ENCODE measurements around the gene CCDC70. TPM values are rescaled to one million over a fixed set of nuclear protein-coding genes. Genes with fewer than 3 reads are reported as not detected.

The CCDC70 gene
- total and polyA plus RNA-seq, 4 donors = not detected

DNA sequence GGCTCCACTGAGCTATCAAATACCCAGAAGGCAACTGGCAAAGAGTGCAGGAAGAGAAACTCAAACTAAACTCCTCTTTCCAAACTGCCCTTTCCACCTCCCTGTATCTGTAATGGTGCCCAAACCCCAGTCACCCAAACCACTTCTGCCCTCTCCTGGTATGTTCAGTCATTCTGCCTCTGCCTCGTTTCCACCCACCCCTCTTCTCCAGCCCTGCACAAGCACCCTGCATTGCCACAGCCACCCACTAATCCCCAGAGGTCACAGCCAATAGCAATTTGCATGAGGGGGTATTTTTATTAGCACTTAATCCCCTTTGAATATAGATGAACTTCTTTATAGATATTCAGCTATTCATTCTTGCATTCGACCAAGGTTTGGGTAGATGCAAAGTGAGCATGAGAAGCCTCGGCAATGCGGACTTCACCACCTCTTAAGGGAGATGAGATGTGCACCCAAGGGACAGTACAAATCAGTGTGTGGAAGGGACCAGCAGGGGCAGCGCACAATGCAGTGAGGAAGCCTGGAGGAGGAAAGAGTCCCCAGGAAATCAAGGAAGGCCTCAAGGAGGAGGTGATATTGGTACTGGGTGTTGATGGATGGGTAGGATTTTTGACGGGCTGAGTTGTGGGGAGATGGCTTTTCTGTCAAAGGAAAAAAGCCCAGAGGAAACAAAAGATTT is 29.2 kb upstream of the CCDC70 start:
- Histone ChIP-seq H3K27me3 (ENCODE audit: control insufficient read depth in 3 of 3, insufficient read depth in 3 of 3, low read length in 2 of 3) (no peaks in the 10 kb centered on the region), H3K9ac (ENCODE audit: insufficient read depth in 1 of 2, low read length in 2 of 2) (no peak overlapping the region), H3K27ac (ENCODE audit: low read depth in 1 of 2, low read length in 1 of 2) (no peak overlapping the region), H3K36me3 (ENCODE audit: control insufficient read depth in 4 of 4, insufficient read depth in 4 of 4, low read length in 4 of 4) (no peaks in the 10 kb centered on the region), H3K9me3 (ENCODE audit: control insufficient read depth in 4 of 4, insufficient read depth in 3 of 4, low read length in 3 of 4) (no peaks in the 10 kb centered on the region), H3K4me1 (ENCODE audit: control insufficient read depth in 5 of 5, insufficient read depth in 5 of 5, low read length in 5 of 5) (peaks cover 0 to 1% (median 0%) of the 10 kb centered on the region in 5 donors), H3K4me3 (no peak overlapping the region)
- ATAC-seq (ENCODE audit: insufficient read depth, low FRiP score) (peak; percentile 23), DNase-seq (peak in 1 of 3 donors; percentile 30)
- 73 to 75% methylated on average over 6 of the region's 6 CpGs for WGBS, 2 donors
- TF ChIP-seq, protein P1, sequence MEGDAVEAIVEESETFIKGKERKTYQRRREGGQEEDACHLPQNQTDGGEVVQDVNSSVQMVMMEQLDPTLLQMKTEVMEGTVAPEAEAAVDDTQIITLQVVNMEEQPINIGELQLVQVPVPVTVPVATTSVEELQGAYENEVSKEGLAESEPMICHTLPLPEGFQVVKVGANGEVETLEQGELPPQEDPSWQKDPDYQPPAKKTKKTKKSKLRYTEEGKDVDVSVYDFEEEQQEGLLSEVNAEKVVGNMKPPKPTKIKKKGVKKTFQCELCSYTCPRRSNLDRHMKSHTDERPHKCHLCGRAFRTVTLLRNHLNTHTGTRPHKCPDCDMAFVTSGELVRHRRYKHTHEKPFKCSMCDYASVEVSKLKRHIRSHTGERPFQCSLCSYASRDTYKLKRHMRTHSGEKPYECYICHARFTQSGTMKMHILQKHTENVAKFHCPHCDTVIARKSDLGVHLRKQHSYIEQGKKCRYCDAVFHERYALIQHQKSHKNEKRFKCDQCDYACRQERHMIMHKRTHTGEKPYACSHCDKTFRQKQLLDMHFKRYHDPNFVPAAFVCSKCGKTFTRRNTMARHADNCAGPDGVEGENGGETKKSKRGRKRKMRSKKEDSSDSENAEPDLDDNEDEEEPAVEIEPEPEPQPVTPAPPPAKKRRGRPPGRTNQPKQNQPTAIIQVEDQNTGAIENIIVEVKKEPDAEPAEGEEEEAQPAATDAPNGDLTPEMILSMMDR (IDR thresholded peaks at IDR 0.05; ENCODE audit: control extremely low read depth, extremely low read depth) = peak; percentile 37

GRCh38 chr13:51833980-51834379 is 27.8 kb upstream of the CCDC70 start:
- H3K27me3 ChIP-seq (ENCODE audit: control insufficient read depth in 3 of 3, insufficient read depth in 3 of 3, low read length in 2 of 3) = no peaks in the 10 kb centered on the region
- H3K4me1 ChIP-seq (ENCODE audit: control insufficient read depth in 5 of 5, insufficient read depth in 5 of 5, low read length in 5 of 5) = peaks cover 0 to 1% (median 0%) of the 10 kb centered on the region in 5 donors
- H3K9me3 ChIP-seq (ENCODE audit: control insufficient read depth in 4 of 4, insufficient read depth in 3 of 4, low read length in 3 of 4) = no peaks in the 10 kb centered on the region
- DNase-seq (no peak), ATAC-seq (ENCODE audit: insufficient read depth, low FRiP score) (no peak)
- H3K27ac ChIP-seq (ENCODE audit: low read depth in 1 of 2, low read length in 1 of 2) = no peak overlapping the region
- TF ChIP-seq, protein P1 (IDR thresholded peaks at IDR 0.05; ENCODE audit: control extremely low read depth, extremely low read depth) = no peak
- H3K36me3 ChIP-seq (ENCODE audit: control insufficient read depth in 4 of 4, insufficient read depth in 4 of 4, low read length in 4 of 4) = no peaks in the 10 kb centered on the region
- WGBS, 2 donors = 69 to 77% methylated on average over 10 of the region's 10 CpGs
- H3K9ac ChIP-seq (ENCODE audit: insufficient read depth in 1 of 2, low read length in 2 of 2) = no peak overlapping the region
- no peak overlapping the region for H3K4me3 ChIP-seq

DNA sequence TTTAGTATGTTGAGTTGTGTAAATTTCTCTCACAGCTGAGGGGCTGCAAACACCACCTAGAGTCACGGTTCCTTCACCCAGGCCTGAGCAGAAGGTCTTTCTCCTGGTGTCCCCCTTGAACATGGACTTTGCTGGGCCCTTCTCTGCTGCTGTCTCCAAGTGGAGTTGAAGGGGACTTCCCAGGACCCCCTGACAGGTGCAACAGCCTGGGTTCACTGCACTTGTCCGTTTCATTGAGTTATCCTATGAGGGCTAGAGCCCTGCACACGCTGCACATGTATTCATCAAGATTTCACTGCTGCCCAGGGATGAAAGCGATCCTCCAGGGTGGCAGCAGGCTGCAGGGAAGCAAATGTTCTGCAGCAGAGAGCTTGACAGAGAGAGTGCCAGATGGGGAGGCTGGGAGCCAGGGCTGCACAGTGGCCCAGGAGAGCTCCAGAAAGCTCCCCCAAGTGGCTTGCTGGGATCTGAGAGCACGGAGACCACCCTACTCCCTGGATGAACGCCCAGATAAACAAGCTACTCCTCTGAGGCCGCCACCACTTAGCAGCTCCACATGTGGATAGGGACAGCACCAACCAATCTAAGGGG is 27.1 kb upstream of the CCDC70 start:
- no peak overlapping the region for H3K9ac ChIP-seq (ENCODE audit: insufficient read depth in 1 of 2, low read length in 2 of 2)
- TF ChIP-seq, protein P1 (IDR thresholded peaks at IDR 0.05; ENCODE audit: control extremely low read depth, extremely low read depth) = no peak
- H3K4me3 ChIP-seq = no peak overlapping the region
- ATAC-seq (ENCODE audit: insufficient read depth, low FRiP score) (no peak), DNase-seq (peak; percentile 62 to 82 (median 67))
- WGBS, 2 donors = 73 to 76% methylated on average over 7 of the region's 7 CpGs
- no peak overlapping the region for H3K27ac ChIP-seq (ENCODE audit: low read depth in 1 of 2, low read length in 1 of 2)
- H3K36me3 ChIP-seq (ENCODE audit: control insufficient read depth in 4 of 4, insufficient read depth in 4 of 4, low read length in 4 of 4) = no peaks in the 10 kb centered on the region
- peaks cover 0 to 1% (median 0%) of the 10 kb centered on the region in 5 donors for H3K4me1 ChIP-seq (ENCODE audit: control insufficient read depth in 5 of 5, insufficient read depth in 5 of 5, low read length in 5 of 5)
- H3K9me3 ChIP-seq (ENCODE audit: control insufficient read depth in 4 of 4, insufficient read depth in 3 of 4, low read length in 3 of 4) = no peaks in the 10 kb centered on the region
- no peaks in the 10 kb centered on the region for H3K27me3 ChIP-seq (ENCODE audit: control insufficient read depth in 3 of 3, insufficient read depth in 3 of 3, low read length in 2 of 3)
